ENCODE data around the gene RPS3.

RPS3 gene

GRCh38 chr11:75428281-75428724, 29.0 kb downstream of the RPS3 start:
- peak; percentile 97 for ATAC-seq
- no peak for TF ChIP-seq ZFP30 (CRISPR knock-in tag; IDR thresholded peaks at IDR 0.05)
- TF ChIP-seq OSR1 (CRISPR knock-in tag; IDR thresholded peaks at IDR 0.05), result no peak
- no peak for TF ChIP-seq PATZ1 (CRISPR knock-in tag; IDR thresholded peaks at IDR 0.05; ENCODE audit: borderline replicate concordance)
- no peak for TF ChIP-seq TCF4 (CRISPR knock-in tag; IDR thresholded peaks at IDR 0.05; ENCODE audit: borderline replicate concordance)
- no peak for TF ChIP-seq ZFP3 (CRISPR knock-in tag; IDR thresholded peaks at IDR 0.05)
- TF ChIP-seq, protein P1, sequence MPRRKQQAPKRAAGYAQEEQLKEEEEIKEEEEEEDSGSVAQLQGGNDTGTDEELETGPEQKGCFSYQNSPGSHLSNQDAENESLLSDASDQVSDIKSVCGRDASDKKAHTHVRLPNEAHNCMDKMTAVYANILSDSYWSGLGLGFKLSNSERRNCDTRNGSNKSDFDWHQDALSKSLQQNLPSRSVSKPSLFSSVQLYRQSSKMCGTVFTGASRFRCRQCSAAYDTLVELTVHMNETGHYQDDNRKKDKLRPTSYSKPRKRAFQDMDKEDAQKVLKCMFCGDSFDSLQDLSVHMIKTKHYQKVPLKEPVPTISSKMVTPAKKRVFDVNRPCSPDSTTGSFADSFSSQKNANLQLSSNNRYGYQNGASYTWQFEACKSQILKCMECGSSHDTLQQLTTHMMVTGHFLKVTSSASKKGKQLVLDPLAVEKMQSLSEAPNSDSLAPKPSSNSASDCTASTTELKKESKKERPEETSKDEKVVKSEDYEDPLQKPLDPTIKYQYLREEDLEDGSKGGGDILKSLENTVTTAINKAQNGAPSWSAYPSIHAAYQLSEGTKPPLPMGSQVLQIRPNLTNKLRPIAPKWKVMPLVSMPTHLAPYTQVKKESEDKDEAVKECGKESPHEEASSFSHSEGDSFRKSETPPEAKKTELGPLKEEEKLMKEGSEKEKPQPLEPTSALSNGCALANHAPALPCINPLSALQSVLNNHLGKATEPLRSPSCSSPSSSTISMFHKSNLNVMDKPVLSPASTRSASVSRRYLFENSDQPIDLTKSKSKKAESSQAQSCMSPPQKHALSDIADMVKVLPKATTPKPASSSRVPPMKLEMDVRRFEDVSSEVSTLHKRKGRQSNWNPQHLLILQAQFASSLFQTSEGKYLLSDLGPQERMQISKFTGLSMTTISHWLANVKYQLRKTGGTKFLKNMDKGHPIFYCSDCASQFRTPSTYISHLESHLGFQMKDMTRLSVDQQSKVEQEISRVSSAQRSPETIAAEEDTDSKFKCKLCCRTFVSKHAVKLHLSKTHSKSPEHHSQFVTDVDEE (CRISPR knock-in tag; IDR thresholded peaks at IDR 0.05), result no peak
- no peak for TF ChIP-seq ZC3H10 (CRISPR knock-in tag; IDR thresholded peaks at IDR 0.05)
- no peak for TF ChIP-seq ISL1 (CRISPR knock-in tag; IDR thresholded peaks at IDR 0.05)
- no peak for TF ChIP-seq PPARA (CRISPR knock-in tag; IDR thresholded peaks at IDR 0.05; ENCODE audit: borderline replicate concordance)
- TF ChIP-seq POU6F1 (CRISPR knock-in tag; IDR thresholded peaks at IDR 0.05; ENCODE audit: borderline replicate concordance, low read depth), result no peak
- TF ChIP-seq CSDC2 (CRISPR knock-in tag; IDR thresholded peaks at IDR 0.05), result no peak
- TF ChIP-seq SNAI2 (CRISPR knock-in tag; IDR thresholded peaks at IDR 0.05), result no peak
- TF ChIP-seq RARB (CRISPR knock-in tag; IDR thresholded peaks at IDR 0.05), result no peak

DNA sequence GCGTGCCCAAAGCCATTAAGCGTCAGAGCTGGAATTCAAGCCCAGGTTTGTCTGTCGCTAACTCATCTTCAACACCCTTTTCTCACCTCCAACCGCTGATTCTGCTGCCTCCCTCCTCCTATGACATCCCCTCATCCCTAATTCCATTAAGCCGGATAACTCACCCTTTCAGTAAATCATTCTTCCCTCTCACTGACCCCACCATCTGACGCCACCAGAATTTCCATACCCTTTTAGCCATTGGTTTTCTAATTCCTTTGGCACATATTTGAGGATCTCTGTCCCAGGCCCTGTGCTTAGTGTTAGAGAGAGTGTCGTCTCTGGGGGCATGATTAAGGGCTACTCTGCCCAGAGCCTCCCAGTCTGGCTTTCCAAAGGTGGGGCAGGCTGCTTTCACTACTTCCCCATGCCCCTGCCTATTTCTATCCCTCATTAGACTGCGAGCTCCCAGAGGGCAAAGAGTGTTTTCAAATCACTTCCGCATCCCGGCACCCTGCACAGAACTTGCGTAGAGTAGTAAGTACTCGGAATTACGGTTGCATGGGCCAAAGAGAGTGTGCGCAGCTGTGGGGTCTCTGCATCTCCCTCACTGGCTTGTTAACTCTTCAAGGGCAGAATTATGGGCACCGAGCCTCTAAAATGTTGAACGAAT, 29.8 kb downstream of the RPS3 start:
- no peak for TF ChIP-seq ZC3H10 (CRISPR knock-in tag; IDR thresholded peaks at IDR 0.05)
- TF ChIP-seq, protein P2, sequence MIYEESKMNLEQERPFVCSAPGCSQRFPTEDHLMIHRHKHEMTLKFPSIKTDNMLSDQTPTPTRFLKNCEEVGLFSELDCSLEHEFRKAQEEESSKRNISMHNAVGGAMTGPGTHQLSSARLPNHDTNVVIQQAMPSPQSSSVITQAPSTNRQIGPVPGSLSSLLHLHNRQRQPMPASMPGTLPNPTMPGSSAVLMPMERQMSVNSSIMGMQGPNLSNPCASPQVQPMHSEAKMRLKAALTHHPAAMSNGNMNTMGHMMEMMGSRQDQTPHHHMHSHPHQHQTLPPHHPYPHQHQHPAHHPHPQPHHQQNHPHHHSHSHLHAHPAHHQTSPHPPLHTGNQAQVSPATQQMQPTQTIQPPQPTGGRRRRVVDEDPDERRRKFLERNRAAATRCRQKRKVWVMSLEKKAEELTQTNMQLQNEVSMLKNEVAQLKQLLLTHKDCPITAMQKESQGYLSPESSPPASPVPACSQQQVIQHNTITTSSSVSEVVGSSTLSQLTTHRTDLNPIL (CRISPR knock-in tag; IDR thresholded peaks at IDR 0.05; ENCODE audit: low read depth), result no peak
- TF ChIP-seq SNAI2 (CRISPR knock-in tag; IDR thresholded peaks at IDR 0.05), result no peak
- TF ChIP-seq TCF4 (CRISPR knock-in tag; IDR thresholded peaks at IDR 0.05; ENCODE audit: borderline replicate concordance), result no peak
- TF ChIP-seq ZNF70 (CRISPR knock-in tag; IDR thresholded peaks at IDR 0.05), result no peak
- no peak for TF ChIP-seq POU6F1 (CRISPR knock-in tag; IDR thresholded peaks at IDR 0.05; ENCODE audit: borderline replicate concordance, low read depth)
- TF ChIP-seq ISL1 (CRISPR knock-in tag; IDR thresholded peaks at IDR 0.05), result no peak
- no peak for TF ChIP-seq PATZ1 (CRISPR knock-in tag; IDR thresholded peaks at IDR 0.05; ENCODE audit: borderline replicate concordance)
- TF ChIP-seq ZNF565 (CRISPR knock-in tag; conservative IDR thresholded peaks at IDR 0.05; ENCODE audit: low read depth), result no peak
- TF ChIP-seq ARNTL (CRISPR knock-in tag; IDR thresholded peaks at IDR 0.05; ENCODE audit: borderline replicate concordance, low read depth), result no peak
- TF ChIP-seq ZNF8 (CRISPR knock-in tag; IDR thresholded peaks at IDR 0.05), result no peak
- TF ChIP-seq CSDC2 (CRISPR knock-in tag; IDR thresholded peaks at IDR 0.05), result no peak
- no peak for TF ChIP-seq ESRRG (CRISPR knock-in tag; IDR thresholded peaks at IDR 0.05)
- TF ChIP-seq, protein P3, sequence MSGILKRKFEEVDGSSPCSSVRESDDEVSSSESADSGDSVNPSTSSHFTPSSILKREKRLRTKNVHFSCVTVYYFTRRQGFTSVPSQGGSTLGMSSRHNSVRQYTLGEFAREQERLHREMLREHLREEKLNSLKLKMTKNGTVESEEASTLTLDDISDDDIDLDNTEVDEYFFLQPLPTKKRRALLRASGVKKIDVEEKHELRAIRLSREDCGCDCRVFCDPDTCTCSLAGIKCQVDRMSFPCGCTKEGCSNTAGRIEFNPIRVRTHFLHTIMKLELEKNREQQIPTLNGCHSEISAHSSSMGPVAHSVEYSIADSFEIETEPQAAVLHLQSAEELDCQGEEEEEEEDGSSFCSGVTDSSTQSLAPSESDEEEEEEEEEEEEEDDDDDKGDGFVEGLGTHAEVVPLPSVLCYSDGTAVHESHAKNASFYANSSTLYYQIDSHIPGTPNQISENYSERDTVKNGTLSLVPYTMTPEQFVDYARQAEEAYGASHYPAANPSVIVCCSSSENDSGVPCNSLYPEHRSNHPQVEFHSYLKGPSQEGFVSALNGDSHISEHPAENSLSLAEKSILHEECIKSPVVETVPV (CRISPR knock-in tag; IDR thresholded peaks at IDR 0.05), result no peak
- no peak for TF ChIP-seq OSR1 (CRISPR knock-in tag; IDR thresholded peaks at IDR 0.05)
- ATAC-seq, result no peak
